T1000 (cell line): Measurements from ENCODE around the gene TRIM46.
"Not testable (repeated sequence)": the region's sequence is repeated elsewhere in the genome, so short reads cannot be mapped to it uniquely, and the experiment has no call there.

Experiments used
- DNase-seq: peaks from one replicate; lab custom pipeline; 2025; ENCODE audit warnings: mixed read lengths; lab: John Stamatoyannopoulos, UW

The TRIM46 gene

DNA sequence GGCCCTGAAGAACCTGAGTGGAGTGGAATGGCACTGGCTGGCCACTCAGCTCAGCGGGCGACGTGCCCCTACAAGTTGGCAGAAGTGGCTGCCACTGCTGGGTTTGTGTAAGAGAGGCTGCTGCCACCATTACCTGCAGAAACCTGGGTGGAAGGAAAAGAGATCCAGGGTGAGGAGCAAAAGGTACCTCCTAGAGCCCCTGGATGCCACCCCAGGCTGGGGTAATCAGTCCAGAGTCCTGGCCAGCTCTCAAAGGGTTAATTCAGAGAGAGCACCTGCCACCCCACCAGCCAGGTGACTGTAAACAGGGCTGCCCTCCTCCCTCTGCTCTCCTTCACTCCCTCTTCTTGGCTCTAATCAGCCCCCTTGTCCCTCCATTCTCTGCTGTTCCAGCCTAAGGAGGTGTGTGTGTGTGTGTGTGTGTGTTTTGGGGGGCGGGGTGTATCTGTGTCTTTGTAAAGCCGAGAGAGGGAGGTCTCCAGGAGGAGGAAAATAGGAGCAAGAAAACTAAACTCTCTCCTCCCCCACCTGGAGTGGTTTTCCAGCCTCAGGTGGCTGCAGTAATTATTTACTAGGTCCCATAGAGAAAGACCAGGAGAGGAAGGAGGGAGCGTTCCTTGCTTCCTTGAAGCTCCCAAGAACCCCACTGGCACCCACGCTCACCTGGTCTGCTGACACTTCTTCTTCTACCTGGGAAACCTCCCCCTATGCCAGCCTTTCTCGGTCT is 12.6 kb downstream of the TRIM46 start:
- DNase-seq = no peak

DNA sequence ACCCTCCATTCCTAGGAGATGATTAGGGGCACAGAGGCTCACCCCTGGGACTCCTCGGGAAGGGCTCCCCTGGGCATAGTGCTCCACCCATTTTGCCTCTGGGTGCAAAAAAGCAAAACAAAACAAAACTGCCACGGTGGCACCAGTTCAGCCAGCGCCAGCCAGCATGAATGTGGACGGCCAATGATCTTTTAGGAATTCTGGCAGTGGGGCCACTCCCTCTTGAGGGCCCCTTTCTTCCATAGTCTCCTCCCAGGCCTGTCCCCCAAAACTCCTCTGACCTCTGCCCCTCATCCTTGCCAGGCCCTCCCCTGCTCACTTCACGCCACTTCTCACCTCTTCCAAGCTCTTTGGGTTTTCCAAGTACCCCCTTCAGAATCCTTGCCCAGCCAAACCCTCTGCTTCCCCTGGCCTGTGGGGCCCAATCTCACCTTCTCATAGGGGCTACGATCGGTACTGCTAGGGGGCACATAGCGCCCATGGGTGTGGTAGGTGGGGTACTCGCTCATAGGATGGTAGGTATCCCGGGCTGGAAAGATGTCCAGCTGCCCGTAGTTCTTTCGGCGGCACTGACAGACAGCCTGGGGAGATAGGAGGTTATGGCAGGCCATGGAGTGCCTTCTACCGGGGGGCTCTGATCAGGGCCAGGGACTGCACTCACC is 13.3 kb downstream of the TRIM46 start:
- no peak for DNase-seq

GRCh38 chr1:155187456-155187891 is 13.8 kb downstream of the TRIM46 start:
- no peak for DNase-seq

- DNase-seq = no peak
Observed at GRCh38 chr1:155188268-155188667, 14.6 kb downstream of the TRIM46 start.

DNA sequence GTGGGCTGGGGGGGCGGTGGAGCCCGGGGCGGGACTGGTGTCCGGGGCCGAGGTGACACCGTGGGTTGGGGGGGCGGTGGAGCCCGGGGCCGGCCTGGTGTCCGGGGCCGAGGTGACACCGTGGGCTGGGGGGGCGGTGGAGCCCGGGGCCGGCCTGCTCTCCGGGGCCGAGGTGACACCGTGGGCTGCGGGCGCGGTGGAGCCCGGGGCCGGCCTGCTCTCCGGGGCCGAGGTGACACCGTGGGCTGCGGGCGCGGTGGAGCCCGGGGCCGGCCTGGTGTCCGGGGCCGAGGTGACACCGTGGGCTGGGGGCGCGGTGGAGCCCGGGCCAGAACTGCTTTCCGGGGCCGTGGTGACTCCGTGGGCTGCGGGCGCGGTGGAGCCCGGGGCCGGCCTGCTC is 16.3 kb downstream of the TRIM46 start:
- not testable (repeated sequence) for DNase-seq

- no peak for DNase-seq
Observed at GRCh38 chr1:155191904-155192303, 18.3 kb downstream of the TRIM46 start.

- DNase-seq = no peak
Observed at GRCh38 chr1:155192346-155193274, 19.0 kb downstream of the TRIM46 start.

- peak; percentile 70 for DNase-seq
Observed at GRCh38 chr1:155193275-155193990, 19.8 kb downstream of the TRIM46 start.

- not testable (repeated sequence) for DNase-seq
Observed at GRCh38 chr1:155193991-155194240, 20.3 kb downstream of the TRIM46 start.

DNA sequence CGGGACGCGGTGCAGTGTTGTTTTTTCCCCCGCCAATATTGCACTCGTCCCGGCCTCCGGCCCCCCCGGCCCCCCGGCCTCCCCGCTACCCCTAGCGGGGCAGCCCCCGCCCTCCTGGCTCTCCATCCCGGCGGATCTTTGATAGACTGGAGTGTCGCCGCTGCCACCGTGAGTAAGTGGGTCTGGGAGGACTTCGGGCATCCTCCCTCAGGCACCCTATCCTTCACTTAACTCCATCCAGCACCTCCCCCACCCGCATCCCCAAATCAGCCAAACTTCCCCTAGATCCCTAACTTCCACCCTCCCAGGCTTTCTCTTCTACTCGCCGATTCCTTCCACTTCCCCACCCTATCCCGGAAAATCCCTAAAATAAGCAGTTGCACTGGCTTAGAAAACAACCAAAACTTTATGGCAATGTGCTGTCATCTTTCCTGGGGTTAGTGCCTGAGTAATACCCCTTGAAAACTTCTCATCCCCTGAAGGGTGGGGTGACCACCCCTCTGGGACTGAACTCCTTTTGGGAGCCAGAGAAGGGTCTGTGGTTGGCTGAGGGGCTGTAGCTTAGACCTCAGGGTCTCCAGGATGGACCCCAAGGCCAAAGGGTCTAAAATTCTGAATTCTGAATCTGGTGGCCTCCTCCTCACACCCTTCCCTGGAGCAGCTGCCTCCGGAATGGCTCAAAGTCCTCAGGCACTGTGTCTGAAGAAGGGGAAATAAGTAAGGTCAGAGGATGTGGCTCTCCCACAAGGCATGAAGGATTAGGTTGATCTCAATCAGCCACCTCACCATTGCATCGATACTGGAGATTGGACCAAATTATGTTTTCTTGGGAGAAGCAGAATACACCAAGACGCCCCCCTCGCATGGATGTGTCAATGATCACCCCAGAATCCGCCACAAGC is 21.8 kb downstream of the TRIM46 start:
- no peak for DNase-seq

DNA sequence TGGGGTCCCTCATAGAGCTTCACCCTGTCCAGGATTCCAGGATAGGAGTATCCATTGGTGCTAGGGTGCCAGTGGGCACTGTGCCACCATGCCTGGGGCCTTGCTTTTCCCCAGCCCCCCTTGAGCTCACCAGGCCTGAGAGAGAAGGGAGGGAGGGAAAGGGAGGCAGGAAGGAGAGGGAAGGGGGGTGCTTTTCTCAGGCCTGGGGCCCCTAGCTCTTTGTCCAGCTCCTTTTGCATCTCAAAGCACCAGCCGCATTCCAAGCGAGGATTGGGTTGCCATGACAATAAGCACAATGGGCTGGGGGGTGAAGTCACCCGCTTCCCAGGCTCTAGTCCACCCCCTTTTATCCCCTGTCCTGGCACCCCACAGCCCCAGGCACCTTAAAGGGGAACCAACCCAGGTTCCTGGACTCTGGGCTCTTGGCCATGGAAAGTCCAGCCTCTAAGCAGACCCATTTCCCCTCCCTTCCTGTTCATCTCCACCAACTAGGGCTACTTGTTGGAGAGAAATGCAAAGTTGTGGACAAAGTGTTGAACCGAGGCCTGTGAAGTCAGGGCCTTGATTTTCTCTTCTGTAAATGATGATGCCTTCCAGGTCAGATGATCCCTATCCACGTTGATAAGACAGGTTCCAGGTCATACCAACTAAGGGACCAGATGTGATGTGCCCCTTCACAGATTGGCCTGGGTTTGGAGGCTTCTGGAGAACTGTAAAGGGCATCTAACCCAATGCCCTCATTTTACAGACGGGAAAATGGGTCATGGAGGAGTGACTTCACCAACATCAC is 22.6 kb downstream of the TRIM46 start:
- DNase-seq = no peak

- DNase-seq = no peak
Observed at GRCh38 chr1:155196893-155197638, 23.4 kb downstream of the TRIM46 start.

GRCh38 chr1:155197901-155198546 is 24.4 kb downstream of the TRIM46 start:
- no peak for DNase-seq

DNA sequence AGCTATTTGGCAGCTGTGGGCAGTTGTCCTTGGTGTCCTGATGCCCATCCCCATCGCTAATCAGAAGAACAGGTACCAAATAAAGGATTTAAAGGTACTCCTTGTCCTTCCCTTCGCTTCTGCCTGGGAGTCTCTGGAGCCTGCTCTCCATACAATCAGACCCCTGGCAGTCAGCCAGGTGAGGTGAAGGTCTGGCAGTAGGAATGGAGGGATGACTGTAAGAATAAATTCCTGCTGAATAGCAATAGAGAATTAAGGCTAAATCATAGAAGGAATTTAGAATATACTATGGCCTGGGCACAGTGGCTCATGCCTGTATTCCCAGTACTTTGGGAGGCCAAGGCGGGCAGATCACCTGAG is 24.9 kb downstream of the TRIM46 start:
- no peak for DNase-seq

GRCh38 chr1:155199792-155200191 is 26.1 kb downstream of the TRIM46 start:
- DNase-seq = no peak

GRCh38 chr1:155200920-155201319 is 27.3 kb downstream of the TRIM46 start:
- DNase-seq = no peak

DNA sequence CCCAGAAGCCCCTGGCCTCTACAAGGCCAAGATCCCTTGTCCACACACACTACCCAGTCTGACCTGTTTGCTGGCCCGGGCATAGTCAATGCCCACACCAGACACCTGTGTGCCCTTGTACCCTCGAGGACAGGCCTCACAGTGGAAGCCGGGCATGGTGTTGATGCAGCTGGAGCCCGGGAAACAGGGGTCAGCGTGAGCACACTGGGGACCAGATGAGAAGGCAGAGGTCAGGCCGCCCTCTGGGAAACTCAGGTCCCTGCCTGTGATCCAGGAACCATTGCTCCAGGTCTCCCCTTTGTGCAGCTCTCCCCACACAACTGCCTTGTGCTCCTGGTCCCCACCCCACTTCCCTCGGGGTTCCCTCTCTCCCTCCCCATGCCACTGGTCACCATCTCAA is 28.5 kb downstream of the TRIM46 start:
- DNase-seq = no peak

GRCh38 chr1:155202731-155203515 is 29.3 kb downstream of the TRIM46 start:
- no peak for DNase-seq
